Measurements from ENCODE around the gene DSCAML1. TPM values are rescaled to one million over a fixed set of nuclear protein-coding genes. Genes with fewer than 3 reads are reported as not detected.

DSCAML1 gene
- total and polyA plus RNA-seq, 2 of the 8 experiments (the other 6 are each of a cell fraction or from before 2014, with no cell fraction given), result 0.19 to 0.24 TPM

GRCh38 chr11:117733316-117733715 is 63.7 kb downstream of the DSCAML1 start:
- Histone ChIP-seq H2BK12ac (ENCODE audit: low read depth, low read length) (peak overlapping the region; percentile 79; the same call in 1 of the 2 replicates), H2BK20ac (ENCODE audit: low read length) (peak overlapping the region; percentile 82; the same call in 1 of the 2 replicates), H3K18ac (ENCODE audit: extremely low read depth, low read length) (0 out of 2 replicates have a peak overlapping the region, but pooled peaks have one; percentile 36), H4K20me1 (replicated peaks in 1 of 2; ENCODE audit: control insufficient read depth in 1 of 2, insufficient read depth in 2 of 2, low read length in 2 of 2) (no peaks in the 10 kb centered on the region), H2AK5ac (ENCODE audit: low read depth, low read length) (no peak overlapping the region; the same call in 1 of the 2 replicates), H2BK5ac (ENCODE audit: low read depth, low read length) (0 out of 2 replicates have a peak overlapping the region, but pooled peaks have one; percentile 3), H3K27me3 (replicated peaks in 1 of 4; ENCODE audit: control insufficient read depth in 3 of 4, extremely low read depth in 1 of 4, insufficient read depth in 3 of 4, low read length in 3 of 4) (no peaks in the 10 kb centered on the region; a peak in 1 of 7 replicates), H4K8ac (ENCODE audit: extremely low read depth, insufficient read depth, low read length) (no peak overlapping the region), H3K9ac (replicated peaks in 1 of 4; ENCODE audit: extremely low read depth in 1 of 4, low read depth in 3 of 4, low read length in 3 of 4) (no peak overlapping the region), H3K14ac (ENCODE audit: insufficient read length) (no peak overlapping the region), H3K4ac (replicated peaks; ENCODE audit: insufficient read length, low read depth, low read length) (no peak overlapping the region), H2BK120ac (replicated peaks; ENCODE audit: low read depth, low read length) (peak overlapping the region; percentile 65), H4K5ac (ENCODE audit: insufficient read length, low read depth, low read length) (no peak overlapping the region), H3K79me2 (ENCODE audit: control insufficient read depth in 1 of 2, insufficient read depth in 2 of 2, low read length in 2 of 2) (no peaks in the 10 kb centered on the region), H3K23ac (ENCODE audit: insufficient read length) (no peak overlapping the region), H3K4me3 (ENCODE audit: extremely low read depth in 1 of 4, insufficient read depth in 2 of 4, low read depth in 3 of 4, low read length in 4 of 4) (no peak overlapping the region), H2AFZ (ENCODE audit: low read length) (no peak overlapping the region), H3K4me1 (replicated peaks in 1 of 4; ENCODE audit: control insufficient read depth in 3 of 4, insufficient read depth in 4 of 4, low read length in 3 of 4) (peaks cover 2 to 16% (median 7%) of the 10 kb centered on the region in 4 experiments; a peak in 6 of 7 replicates), H3K79me1 (ENCODE audit: low read depth, low read length) (no peaks in the 10 kb centered on the region), H4K91ac (replicated peaks; ENCODE audit: insufficient read length, low read length) (peak overlapping the region; percentile 81), H3K56ac (replicated peaks; ENCODE audit: insufficient read length, low read depth, low read length) (no peak overlapping the region), H3K23me2 (ENCODE audit: low read depth, low read length) (no peaks in the 10 kb centered on the region), H2BK15ac (ENCODE audit: low read length) (peak overlapping the region; percentile 5; the same call in 1 of the 2 replicates), H3K36me3 (ENCODE audit: control insufficient read depth in 2 of 4, insufficient read depth in 4 of 4, low read length in 3 of 4) (no peaks in the 10 kb centered on the region), H3K9me3 (ENCODE audit: insufficient read depth in 2 of 2, low read depth in 1 of 2, low read length in 1 of 2) (no peaks in the 10 kb centered on the region), H3K4me2 (ENCODE audit: insufficient read depth in 1 of 2, low read depth in 2 of 2, low read length in 2 of 2) (no peak overlapping the region), H3K27ac (ENCODE audit: low read depth, low read length) (no peak overlapping the region)
- POLR2A ChIA-PET (ENCODE audit: partially characterized antibody), result no interaction called here
- 90% methylated on average over 6 of the region's 6 CpGs; no CpG with 5 or more reads in 1 of the 2 experiments for WGBS, 2 experiments (ENCODE audit: extremely low coverage in 1 of 2, insufficient coverage in 1 of 2, insufficient read length in 1 of 2, insufficient replicate concordance in 2 of 2, low coverage in 1 of 2, low lambda C conversion rate in 2 of 2, missing lambda C conversion rate in 1 of 2)
- DNase-seq (ENCODE audit: low read depth in 1 of 2, low spot score in 2 of 2), result no peak
- FAIRE-seq, result no peak
- TF ChIP-seq SRF (IDR thresholded peaks at IDR 0.05; ENCODE audit: low read depth, low read length) (no peak), RNF2 (IDR thresholded peaks at IDR 0.05; ENCODE audit: borderline replicate concordance, low read depth, low read length, missing control alignments, poor library complexity, severe bottlenecking) (no peak), SAP30 (IDR thresholded peaks at IDR 0.05; ENCODE audit: insufficient read depth, insufficient replicate concordance, low read length) (no peak), SUZ12 (IDR thresholded peaks at IDR 0.05; ENCODE audit: low read length) (no peak)
- CTCF ChIA-PET (ENCODE audit: partially characterized antibody), result no interaction called here

Data from H1 (cell line).